GM12872 (cell line): ENCODE results near the gene SMYD3.

Source experiments
- CTCF ChIP-seq: IDR thresholded peaks from 3 replicates; pipeline ENCODE4 v1.5.1; 2011; ENCODE audit warnings: low read depth, mild to moderate bottlenecking, low read length, moderate library complexity; ENCODE audit not compliant: insufficient read depth

The SMYD3 gene

GRCh38 chr1:246122071-246122470 is 385.0 kb downstream of the SMYD3 start:
- no peak for TF ChIP-seq CTCF

- TF ChIP-seq CTCF = no peak
Observed at GRCh38 chr1:246121533-246121932, 385.5 kb downstream of the SMYD3 start.

GRCh38 chr1:246117066-246117791 is 389.9 kb downstream of the SMYD3 start:
- peak; percentile 59 for TF ChIP-seq CTCF

GRCh38 chr1:246114369-246114768 is 392.7 kb downstream of the SMYD3 start:
- TF ChIP-seq CTCF = no peak

- TF ChIP-seq CTCF = no peak
Observed at GRCh38 chr1:246113555-246114095, 393.5 kb downstream of the SMYD3 start.

- no peak for TF ChIP-seq CTCF
Observed at GRCh38 chr1:246111570-246111969, 395.5 kb downstream of the SMYD3 start.

- TF ChIP-seq CTCF = no peak
Observed at GRCh38 chr1:246110343-246111219, 396.5 kb downstream of the SMYD3 start.
